HG03066 (cell line): ENCODE results near the gene EFCC1.
"Not testable (repeated sequence)": the region's sequence is repeated elsewhere in the genome, so short reads cannot be mapped to it uniquely, and the experiment has no call there.

Experiments used
- ATAC-seq: cut with Tn5 transposase; IDR thresholded peaks from one replicate; pipeline ENCODE4 v1.9.1; 2021; ENCODE audit warnings: low read depth; ENCODE audit not compliant: unreplicated experiment

EFCC1 gene

GRCh38 chr3:129069313-129070085 is 68.4 kb downstream of the EFCC1 start:
- not testable (repeated sequence) for ATAC-seq

- ATAC-seq, result no peak
Observed at GRCh38 chr3:129070086-129070885, 69.2 kb downstream of the EFCC1 start.

GRCh38 chr3:129077222-129077621 is 76.1 kb downstream of the EFCC1 start:
- ATAC-seq, result no peak

GRCh38 chr3:129078510-129078909 is 77.4 kb downstream of the EFCC1 start:
- no peak for ATAC-seq

GRCh38 chr3:129081503-129081902 is 80.4 kb downstream of the EFCC1 start:
- ATAC-seq, result no peak

- no peak for ATAC-seq
Observed at GRCh38 chr3:129082026-129082425, 80.9 kb downstream of the EFCC1 start.

- no peak for ATAC-seq
Observed at GRCh38 chr3:129084501-129084900, 83.4 kb downstream of the EFCC1 start.

GRCh38 chr3:129085165-129085715 is 84.1 kb downstream of the EFCC1 start:
- no peak for ATAC-seq

- ATAC-seq, result no peak
Observed at GRCh38 chr3:129085818-129086217, 84.7 kb downstream of the EFCC1 start.

- no peak for ATAC-seq
Observed at GRCh38 chr3:129087138-129087702, 86.1 kb downstream of the EFCC1 start.

- not testable (repeated sequence) for ATAC-seq
Observed at GRCh38 chr3:129087904-129088303, 86.8 kb downstream of the EFCC1 start.

- ATAC-seq, result not testable (repeated sequence)
Observed at GRCh38 chr3:129088312-129088711, 87.2 kb downstream of the EFCC1 start.
